GM18861 (cell line): ENCODE data around the gene NREP.

Experiments
- ATAC-seq: cut with Tn5 transposase; IDR thresholded peaks from one replicate; pipeline ENCODE4 v1.9.1; 2021; ENCODE audit not compliant: unreplicated experiment

Gene NREP

GRCh38 chr5:111697881-111698757 is 58.9 kb downstream of the NREP start:
- no peak for ATAC-seq

DNA sequence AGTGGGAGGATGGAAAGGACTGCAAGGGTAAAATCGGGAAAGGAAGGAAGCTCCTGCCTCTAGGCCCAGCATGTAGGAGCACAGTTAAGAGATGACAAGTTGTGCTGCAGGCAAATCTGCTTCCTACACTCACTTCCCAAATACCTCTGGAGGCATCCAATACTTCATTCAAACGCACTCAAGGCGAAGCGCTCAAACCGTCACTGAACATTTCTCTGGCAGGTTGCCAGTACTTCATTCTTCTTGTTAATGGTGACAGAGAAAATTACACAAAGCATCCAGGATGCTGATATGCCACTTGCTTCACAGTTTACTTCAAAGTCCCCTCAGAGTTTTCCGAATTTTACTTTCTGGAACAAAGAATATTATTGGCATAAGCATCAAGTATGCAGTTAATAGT is 59.8 kb downstream of the NREP start:
- no peak for ATAC-seq

- no peak for ATAC-seq
Observed at GRCh38 chr5:111695991-111696390, 61.0 kb downstream of the NREP start.

DNA sequence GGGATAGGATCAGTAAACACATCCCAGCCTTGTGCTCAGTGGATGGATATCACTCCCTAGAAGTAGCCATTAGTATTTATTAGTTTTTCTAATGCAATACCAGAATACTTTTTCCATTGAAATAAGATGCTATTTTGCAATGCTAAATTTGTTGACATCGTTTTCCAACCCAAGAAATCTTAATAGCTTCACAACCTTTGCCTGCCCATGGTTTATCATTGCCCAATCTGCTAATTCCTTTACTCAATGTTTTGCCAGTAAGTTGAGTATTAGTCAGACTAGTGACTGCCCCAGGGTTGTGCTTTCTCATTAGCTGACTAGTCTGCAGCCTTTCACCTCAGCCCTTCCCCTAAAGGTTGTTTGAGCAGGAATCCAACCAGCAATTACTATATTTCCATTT is 62.9 kb downstream of the NREP start:
- no peak for ATAC-seq

- ATAC-seq, result no peak
Observed at GRCh38 chr5:111691914-111692313, 65.1 kb downstream of the NREP start.

- ATAC-seq, result no peak
Observed at GRCh38 chr5:111691508-111691907, 65.5 kb downstream of the NREP start.

- ATAC-seq, result no peak
Observed at GRCh38 chr5:111689357-111689935, 67.5 kb downstream of the NREP start.

DNA sequence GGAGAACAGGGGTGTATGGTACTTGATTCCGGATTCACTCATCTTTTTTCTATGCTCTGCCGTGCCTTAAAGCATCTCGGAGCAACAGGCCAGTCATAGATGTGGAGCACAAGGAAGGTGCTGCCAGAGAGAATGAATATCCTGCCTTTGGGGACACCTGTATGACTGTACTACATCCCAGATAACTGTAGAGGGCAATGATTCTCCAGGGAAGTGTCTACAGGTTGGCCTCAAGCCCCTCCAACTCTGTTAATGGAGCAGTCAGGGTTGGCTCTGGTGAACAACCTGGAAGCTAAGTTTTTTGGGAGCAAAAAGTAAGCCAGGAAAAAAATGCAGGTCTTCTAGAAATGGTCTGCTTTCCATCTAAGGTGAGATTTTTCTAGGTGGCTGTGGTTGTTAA is 71.0 kb downstream of the NREP start:
- ATAC-seq, result no peak

DNA sequence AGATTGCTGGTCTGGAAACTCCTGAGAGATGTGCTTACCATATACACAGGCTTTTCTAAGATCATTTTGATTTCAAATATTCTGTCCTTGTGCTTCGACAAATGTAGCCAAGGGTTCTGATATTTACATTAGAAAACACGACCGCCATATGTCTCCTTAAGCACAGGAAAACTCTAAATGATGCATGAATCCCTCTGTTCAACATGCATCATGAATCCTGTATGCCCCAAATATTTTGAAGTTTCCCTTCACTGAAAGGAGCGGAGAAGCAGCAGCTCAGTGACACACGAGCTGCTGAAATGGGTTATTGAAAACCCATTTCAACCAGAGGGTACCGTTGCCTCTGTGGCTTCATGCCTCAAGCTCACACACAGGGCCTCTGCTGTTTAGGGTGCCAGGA is 74.4 kb downstream of the NREP start:
- ATAC-seq, result no peak

GRCh38 chr5:111682121-111682520 is 74.9 kb downstream of the NREP start:
- no peak for ATAC-seq

DNA sequence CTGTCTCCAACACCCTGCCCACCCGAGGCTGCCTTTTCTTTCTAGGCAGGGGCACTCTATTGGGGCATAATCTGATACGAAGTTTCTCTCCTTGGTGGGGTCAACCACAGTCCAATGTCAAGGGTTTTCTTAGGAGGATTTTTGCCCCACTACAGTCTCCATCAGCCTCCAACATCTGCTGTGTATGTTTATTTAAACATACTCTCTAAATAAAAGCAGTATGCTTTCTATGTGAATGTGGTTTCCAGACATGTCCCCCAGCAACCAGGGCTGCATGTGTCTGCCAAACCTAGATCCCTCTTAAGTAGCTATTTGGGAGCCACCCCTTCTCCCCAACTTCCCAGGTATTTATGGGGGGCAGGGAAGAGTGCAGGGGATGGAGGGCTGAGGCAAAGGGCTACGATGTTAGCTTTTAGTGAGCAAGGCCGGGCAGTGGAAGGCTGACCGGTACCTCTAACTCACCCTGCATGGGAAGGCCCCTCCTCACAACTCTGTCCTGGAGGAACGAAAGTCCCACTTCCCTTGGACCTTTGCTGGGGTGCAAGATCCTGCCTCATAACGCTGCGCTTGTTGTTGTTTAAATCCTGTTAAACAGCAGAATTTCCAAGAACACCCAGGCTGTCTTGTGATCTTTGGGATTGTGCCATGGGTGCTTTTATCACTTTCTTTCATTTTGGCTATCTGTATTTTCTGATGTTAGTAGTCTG is 75.4 kb downstream of the NREP start:
- ATAC-seq, result no peak

DNA sequence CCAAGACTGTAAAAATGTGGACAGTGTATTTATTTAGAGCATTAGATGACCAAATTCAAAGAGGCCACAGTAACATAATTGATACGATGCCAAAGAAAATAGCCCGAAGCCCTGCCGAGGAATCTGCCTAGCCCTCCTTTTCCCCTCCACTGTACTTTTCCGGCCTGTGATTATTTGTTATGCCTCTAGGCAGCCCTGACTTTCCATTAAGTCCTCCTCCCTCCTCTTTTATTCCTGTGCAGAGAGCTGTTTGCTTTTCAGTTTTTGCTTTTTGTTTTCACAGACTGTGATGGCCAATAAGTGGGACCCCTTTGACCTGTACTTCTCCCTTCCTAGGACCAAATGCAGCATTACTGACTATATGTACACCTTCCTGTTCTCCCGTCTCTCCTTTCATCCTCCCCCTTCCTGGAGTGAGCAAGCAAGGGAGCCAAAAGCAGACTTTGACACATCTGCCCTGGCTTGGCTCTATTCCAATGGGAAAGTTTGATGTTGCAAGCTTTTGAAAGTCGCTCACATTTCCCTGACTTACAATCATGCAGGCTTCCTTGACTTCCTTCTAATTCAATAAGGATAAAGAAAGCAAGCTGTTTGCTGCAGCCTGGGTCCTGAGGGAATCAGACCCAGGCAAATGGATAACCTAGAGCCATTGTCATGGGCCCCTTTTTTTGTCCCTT is 76.1 kb downstream of the NREP start:
- ATAC-seq, result no peak

DNA sequence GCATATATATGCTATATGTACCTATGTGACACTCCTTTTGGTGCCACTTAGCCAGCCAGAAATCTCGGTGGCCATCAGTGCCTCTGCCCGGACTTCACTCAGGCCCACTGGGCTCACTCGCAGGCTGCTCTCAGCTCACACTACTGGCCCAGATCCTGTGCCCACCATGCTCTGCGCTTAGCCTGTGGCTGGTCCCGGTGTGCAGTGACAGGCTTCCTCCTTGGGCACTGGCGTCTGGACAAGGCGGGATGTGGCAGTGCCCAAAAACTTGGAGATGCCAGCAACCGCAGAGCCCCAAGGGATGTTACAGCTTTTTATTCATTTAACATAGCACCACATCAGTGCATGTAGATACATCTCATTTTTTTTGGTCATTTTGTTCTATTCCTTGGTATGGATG is 77.4 kb downstream of the NREP start:
- ATAC-seq, result no peak
